Measurements from ENCODE around the gene PAPPA2. TPM values are rescaled to one million over a fixed set of nuclear protein-coding genes. Genes with fewer than 3 reads are reported as not detected.

Gene PAPPA2
- total and polyA plus RNA-seq, 2 of the 4 experiments (the other 2 are of a cell fraction) = 0.10 to 0.18 TPM

GRCh38 chr1:176884911-176885310, 421.9 kb downstream of the PAPPA2 start:
- Histone ChIP-seq H3K79me1 (ENCODE audit: low read depth in 1 of 2, low read length in 2 of 2) (no peaks in the 10 kb centered on the region), H3K4me2 (ENCODE audit: low read depth, low read length) (no peak overlapping the region), H4K5ac (ENCODE audit: low read depth, low read length) (no peak overlapping the region), H4K20me1 (ENCODE audit: insufficient read depth, low read length) (no peaks in the 10 kb centered on the region), H2AK9ac (replicated peaks; ENCODE audit: low read depth, low read length, poor library complexity) (no peak overlapping the region), H3K4ac (ENCODE audit: low read depth, low read length) (no peak overlapping the region), H3K14ac (replicated peaks; ENCODE audit: low read depth, low read length) (no peak overlapping the region), H3K9me3 (ENCODE audit: control insufficient read depth, insufficient read depth, low read length) (no peaks in the 10 kb centered on the region), H3K27me3 (ENCODE audit: control insufficient read depth, insufficient read depth, low read length) (no peaks in the 10 kb centered on the region), H2BK15ac (ENCODE audit: low read depth, low read length) (no peak overlapping the region), H2BK20ac (ENCODE audit: low read depth, low read length) (no peak overlapping the region), H3K56ac (ENCODE audit: extremely low read depth, insufficient read depth, low read length) (no peak overlapping the region), H3K9ac (ENCODE audit: low read depth, low read length) (no peak overlapping the region), H2BK5ac (ENCODE audit: low read depth, low read length, poor library complexity, severe bottlenecking) (no peak overlapping the region), H2AFZ (replicated peaks; ENCODE audit: low read length, poor library complexity) (no peak overlapping the region), H2AK5ac (ENCODE audit: low read depth, low read length) (no peak overlapping the region), H4K8ac (ENCODE audit: low read depth in 2 of 2, low read length in 2 of 2) (no peak overlapping the region), H3K27ac (ENCODE audit: insufficient read depth, low read length) (no peak overlapping the region), H3K4me1 (ENCODE audit: control insufficient read depth, insufficient read depth, low read length) (no peaks in the 10 kb centered on the region), H3K9me1 (ENCODE audit: insufficient read depth, low read length) (no peaks in the 10 kb centered on the region), H3K36me3 (ENCODE audit: control insufficient read depth, insufficient read depth, low read length) (no peaks in the 10 kb centered on the region), H4K91ac (ENCODE audit: insufficient read depth, low read depth, low read length) (no peak overlapping the region), H3K23ac (ENCODE audit: low read depth, low read length) (no peak overlapping the region), H3K4me3 (ENCODE audit: insufficient read depth, low read depth, low read length) (no peak overlapping the region), H3K18ac (ENCODE audit: low read depth, low read length) (no peak overlapping the region), H2BK120ac (ENCODE audit: low read depth, low read length) (no peak overlapping the region)
- in situ Hi-C loops (cut with MboI; ENCODE audit: low sequenced_read_pairs) (loop anchor here (5.0 to 10.0 kb wide), 2 partner anchors 328 to 510 kb away; no protein-coding TSS in a partner anchor), dilution Hi-C loops (cut with HindIII; ENCODE audit: low sequenced_read_pairs, unreplicated experiment) (no loop called here), intact Hi-C loops (cut with micrococcal nuclease) (no loop called here)
- ChIA-PET POLR2A (ENCODE audit: unreplicated experiment) (no interaction called here), CTCF (no interaction called here)
- DNase-seq (no peak), ATAC-seq (ENCODE audit: low read depth) (no peak)
- no peak for TF ChIP-seq POLR2A (IDR thresholded peaks at IDR 0.05; ENCODE audit: low read depth, low read length)
- no peak for TF ChIP-seq RCOR1 (IDR thresholded peaks at IDR 0.05; ENCODE audit: insufficient replicate concordance, low read length)
- TF ChIP-seq CHD1 (IDR thresholded peaks at IDR 0.05; ENCODE audit: low read depth, low read length) = no peak
- TF ChIP-seq MAZ (IDR thresholded peaks at IDR 0.05; ENCODE audit: borderline replicate concordance, low read depth, low read length) = no peak
- TF ChIP-seq MAFK (IDR thresholded peaks at IDR 0.05; ENCODE audit: low read depth, low read length) = no peak
- no peak for TF ChIP-seq ELK1 (IDR thresholded peaks at IDR 0.05; ENCODE audit: borderline replicate concordance, low read depth, low read length)
- no peak for TF ChIP-seq RAD21 (IDR thresholded peaks at IDR 0.05; ENCODE audit: low read length)
- no peak for TF ChIP-seq BHLHE40 (IDR thresholded peaks at IDR 0.05; ENCODE audit: low read depth, low read length)
- TF ChIP-seq NFE2L2 (IDR thresholded peaks at IDR 0.05; ENCODE audit: low read depth, low read length) = no peak
- TF ChIP-seq, protein P1, sequence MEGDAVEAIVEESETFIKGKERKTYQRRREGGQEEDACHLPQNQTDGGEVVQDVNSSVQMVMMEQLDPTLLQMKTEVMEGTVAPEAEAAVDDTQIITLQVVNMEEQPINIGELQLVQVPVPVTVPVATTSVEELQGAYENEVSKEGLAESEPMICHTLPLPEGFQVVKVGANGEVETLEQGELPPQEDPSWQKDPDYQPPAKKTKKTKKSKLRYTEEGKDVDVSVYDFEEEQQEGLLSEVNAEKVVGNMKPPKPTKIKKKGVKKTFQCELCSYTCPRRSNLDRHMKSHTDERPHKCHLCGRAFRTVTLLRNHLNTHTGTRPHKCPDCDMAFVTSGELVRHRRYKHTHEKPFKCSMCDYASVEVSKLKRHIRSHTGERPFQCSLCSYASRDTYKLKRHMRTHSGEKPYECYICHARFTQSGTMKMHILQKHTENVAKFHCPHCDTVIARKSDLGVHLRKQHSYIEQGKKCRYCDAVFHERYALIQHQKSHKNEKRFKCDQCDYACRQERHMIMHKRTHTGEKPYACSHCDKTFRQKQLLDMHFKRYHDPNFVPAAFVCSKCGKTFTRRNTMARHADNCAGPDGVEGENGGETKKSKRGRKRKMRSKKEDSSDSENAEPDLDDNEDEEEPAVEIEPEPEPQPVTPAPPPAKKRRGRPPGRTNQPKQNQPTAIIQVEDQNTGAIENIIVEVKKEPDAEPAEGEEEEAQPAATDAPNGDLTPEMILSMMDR (conservative IDR thresholded peaks at IDR 0.05; ENCODE audit: low read depth, low read length) = no peak
- TF ChIP-seq, protein P2, sequence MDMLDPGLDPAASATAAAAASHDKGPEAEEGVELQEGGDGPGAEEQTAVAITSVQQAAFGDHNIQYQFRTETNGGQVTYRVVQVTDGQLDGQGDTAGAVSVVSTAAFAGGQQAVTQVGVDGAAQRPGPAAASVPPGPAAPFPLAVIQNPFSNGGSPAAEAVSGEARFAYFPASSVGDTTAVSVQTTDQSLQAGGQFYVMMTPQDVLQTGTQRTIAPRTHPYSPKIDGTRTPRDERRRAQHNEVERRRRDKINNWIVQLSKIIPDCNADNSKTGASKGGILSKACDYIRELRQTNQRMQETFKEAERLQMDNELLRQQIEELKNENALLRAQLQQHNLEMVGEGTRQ (IDR thresholded peaks at IDR 0.05; ENCODE audit: low read depth, low read length) = no peak
- no peak for TF ChIP-seq CEBPB (IDR thresholded peaks at IDR 0.05; ENCODE audit: low read depth, low read length)
- no peak for TF ChIP-seq FOS (IDR thresholded peaks at IDR 0.05; ENCODE audit: low read depth, low read length)
- TF ChIP-seq MXI1 (IDR thresholded peaks at IDR 0.05; ENCODE audit: borderline replicate concordance, low read depth, low read length) = no peak
- TF ChIP-seq RFX5 (IDR thresholded peaks at IDR 0.05; ENCODE audit: low read depth, low read length) = no peak
- no peak for TF ChIP-seq SMC3 (IDR thresholded peaks at IDR 0.05; ENCODE audit: low read depth, low read length)
- no CpG with 5 or more reads among the region's 1 CpG for WGBS, 2 experiments (ENCODE audit: extremely low coverage in 2 of 2, insufficient read length in 1 of 2)
- no TSS peak for BruUV-seq (replicated peaks)
